DMS153 treated with DMSO at 0.1 percent for 48 hours (cell line): ENCODE data around the gene SPHK2.
"Not testable (repeated sequence)": the region's sequence is repeated elsewhere in the genome, so short reads cannot be mapped to it uniquely, and the experiment has no call there.

Experiments
- DNase-seq: peaks from one replicate; lab custom pipeline; 2025; ENCODE audit not compliant: unreplicated experiment; lab: John Stamatoyannopoulos, UW

Gene SPHK2

DNA sequence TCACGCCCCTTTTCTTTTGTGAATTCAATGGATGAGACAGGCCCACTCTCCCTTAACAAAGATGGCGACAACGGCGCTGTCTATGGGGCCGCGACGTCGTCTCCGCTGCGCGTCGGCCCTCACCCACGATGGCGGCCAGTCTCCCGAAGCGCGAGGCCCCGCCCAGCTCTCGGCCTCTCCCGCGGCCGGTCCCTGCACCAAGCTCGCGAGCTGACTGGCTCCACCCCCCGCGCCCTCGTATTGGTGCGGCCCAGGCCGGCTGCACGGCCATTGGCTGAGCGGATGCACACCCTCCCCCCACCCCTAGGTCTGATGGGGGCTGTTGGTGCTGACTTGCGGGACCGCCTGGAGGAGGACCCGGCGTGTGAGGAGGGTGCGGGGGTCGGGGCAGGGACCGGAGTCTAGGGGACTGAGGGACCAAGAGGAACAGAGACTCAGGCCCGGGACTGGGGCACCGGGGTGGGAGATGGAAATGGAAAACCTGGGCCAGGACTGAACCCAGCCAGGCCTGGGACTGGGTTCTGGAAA, 4.8 kb downstream of the SPHK2 start:
- peak; percentile 97 for DNase-seq

DNA sequence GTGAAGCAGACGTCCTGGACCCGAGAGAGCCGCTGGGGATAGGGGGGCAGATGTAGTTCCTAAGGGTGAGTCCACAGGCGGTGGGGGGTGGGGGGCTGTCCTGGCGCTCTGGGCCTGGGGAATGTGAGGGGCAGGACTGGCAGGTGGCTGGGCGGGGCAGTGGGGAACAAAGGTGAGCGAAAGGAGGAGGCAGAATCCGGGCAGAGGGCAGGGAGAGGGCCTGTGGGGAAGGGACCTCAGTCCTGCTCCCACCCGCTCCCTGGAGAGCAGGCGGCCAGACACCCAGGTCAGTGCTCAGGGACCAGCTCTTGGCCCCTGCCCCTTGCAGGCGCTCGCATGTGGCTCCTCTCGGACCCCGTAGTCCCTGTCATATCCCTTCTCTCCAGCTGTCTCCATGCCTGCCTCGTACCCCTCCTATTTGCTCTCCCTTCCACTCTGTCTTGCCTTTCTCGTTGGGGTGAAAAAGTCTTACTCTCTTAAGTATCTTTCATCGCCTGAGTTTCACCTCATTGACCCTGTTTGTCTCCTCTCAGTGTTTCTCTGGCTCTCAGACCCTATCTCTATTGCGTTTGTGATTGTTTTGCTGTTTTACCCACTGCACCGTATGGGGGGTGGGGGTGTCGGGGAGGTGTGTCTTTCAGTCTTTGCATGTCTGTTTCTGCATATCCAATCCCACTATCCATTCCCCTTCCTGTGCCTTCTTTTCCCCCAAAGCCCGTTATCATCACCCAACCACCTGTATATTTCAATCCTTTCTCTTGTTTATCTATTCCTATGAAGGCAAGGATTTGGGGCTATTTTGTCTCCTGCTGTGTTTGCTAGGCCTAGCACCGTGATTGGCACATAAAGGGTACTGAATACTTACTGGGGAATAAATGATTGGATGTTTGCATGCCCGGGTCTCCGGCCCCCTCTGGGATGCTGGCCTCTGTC, 5.8 kb downstream of the SPHK2 start:
- no peak for DNase-seq

DNA sequence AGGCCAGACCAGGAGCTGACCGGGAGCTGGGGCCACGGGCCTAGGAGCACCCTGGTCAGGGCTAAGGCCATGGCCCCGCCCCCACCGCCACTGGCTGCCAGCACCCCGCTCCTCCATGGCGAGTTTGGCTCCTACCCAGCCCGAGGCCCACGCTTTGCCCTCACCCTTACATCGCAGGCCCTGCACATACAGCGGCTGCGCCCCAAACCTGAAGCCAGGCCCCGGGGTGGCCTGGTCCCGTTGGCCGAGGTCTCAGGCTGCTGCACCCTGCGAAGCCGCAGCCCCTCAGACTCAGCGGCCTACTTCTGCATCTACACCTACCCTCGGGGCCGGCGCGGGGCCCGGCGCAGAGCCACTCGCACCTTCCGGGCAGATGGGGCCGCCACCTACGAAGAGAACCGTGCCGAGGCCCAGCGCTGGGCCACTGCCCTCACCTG, 6.6 kb downstream of the SPHK2 start:
- DNase-seq, result no peak

DNA sequence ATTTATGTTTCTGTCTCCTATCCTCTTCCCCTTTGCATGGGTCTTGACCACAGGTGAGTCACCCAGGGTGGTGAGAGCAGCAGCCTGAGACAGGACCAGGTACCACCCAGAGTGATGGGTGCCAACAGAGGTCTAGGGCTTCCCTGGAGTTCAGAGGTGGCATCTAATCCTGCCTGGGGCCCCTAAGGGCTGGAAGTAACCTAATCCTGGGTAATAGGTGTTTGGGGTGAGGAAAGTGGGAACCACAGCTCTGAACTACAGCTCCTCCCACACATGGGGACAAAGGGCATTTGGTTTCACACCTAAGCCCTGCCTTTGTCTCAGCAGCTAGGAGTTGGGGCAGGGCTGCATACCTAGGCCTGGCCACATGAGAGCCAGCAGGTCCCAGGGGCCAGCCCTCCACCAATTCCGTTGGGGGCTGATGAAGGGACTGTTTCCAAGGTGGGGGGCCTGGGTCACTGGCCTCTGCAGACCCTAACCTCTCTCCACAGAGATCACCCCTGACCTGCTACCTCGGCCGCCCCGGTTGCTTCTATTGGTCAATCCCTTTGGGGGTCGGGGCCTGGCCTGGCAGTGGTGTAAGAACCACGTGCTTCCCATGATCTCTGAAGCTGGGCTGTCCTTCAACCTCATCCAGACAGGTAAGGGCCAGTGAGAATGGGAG, 8.0 kb downstream of the SPHK2 start:
- no peak for DNase-seq

DNA sequence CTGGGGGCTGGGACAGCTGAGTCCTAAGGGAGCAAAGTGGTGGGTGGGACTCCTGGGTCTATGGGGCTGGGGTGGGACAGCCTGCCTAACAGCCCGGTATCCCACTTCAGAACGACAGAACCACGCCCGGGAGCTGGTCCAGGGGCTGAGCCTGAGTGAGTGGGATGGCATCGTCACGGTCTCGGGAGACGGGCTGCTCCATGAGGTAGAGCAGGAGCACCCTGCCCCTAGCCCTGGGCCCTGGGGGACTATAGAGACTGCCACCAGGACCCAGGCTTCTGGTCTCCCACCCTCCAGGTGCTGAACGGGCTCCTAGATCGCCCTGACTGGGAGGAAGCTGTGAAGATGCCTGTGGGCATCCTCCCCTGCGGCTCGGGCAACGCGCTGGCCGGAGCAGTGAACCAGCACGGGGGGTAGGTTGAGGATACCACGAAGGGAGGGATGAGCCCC, 8.6 kb downstream of the SPHK2 start:
- DNase-seq, result no peak

DNA sequence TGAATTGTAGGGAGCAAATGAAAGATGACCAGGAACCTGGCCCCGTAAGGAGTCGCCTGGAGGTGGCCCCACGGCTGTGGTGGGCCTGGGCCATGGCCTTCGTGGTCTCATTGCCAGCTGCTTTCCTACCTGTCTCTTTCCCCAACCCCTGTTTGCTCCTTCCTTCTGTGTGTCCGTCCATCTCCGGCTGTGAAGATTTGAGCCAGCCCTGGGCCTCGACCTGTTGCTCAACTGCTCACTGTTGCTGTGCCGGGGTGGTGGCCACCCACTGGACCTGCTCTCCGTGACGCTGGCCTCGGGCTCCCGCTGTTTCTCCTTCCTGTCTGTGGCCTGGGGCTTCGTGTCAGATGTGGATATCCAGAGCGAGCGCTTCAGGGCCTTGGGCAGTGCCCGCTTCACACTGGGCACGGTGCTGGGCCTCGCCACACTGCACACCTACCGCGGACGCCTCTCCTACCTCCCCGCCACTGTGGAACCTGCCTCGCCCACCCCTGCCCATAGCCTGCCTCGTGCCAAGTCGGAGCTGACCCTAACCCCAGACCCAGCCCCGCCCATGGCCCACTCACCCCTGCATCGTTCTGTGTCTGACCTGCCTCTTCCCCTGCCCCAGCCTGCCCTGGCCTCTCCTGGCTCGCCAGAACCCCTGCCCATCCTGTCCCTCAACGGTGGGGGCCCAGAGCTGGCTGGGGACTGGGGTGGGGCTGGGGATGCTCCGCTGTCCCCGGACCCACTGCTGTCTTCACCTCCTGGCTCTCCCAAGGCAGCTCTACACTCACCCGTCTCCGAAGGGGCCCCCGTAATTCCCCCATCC, 9.4 kb downstream of the SPHK2 start:
- DNase-seq, result no peak

DNA sequence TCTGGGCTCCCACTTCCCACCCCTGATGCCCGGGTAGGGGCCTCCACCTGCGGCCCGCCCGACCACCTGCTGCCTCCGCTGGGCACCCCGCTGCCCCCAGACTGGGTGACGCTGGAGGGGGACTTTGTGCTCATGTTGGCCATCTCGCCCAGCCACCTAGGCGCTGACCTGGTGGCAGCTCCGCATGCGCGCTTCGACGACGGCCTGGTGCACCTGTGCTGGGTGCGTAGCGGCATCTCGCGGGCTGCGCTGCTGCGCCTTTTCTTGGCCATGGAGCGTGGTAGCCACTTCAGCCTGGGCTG, 9.9 kb downstream of the SPHK2 start:
- DNase-seq, result no peak

DNA sequence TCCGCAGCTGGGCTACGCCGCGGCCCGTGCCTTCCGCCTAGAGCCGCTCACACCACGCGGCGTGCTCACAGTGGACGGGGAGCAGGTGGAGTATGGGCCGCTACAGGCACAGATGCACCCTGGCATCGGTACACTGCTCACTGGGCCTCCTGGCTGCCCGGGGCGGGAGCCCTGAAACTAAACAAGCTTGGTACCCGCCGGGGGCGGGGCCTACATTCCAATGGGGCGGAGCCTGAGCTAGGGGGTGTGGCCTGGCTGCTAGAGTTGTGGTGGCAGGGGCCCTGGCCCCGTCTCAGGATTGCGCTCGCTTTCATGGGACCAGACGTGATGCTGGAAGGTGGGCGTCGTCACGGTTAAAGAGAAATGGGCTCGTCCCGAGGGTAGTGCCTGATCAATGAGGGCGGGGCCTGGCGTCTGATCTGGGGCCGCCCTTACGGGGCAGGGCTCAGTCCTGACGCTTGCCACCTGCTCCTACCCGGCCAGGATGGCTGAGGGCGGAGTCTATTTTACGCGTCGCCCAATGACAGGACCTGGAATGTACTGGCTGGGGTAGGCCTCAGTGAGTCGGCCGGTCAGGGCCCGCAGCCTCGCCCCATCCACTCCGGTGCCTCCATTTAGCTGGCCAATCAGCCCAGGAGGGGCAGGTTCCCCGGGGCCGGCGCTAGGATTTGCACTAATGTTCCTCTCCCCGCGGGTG, 10.4 kb downstream of the SPHK2 start:
- peak; percentile 86 for DNase-seq

DNA sequence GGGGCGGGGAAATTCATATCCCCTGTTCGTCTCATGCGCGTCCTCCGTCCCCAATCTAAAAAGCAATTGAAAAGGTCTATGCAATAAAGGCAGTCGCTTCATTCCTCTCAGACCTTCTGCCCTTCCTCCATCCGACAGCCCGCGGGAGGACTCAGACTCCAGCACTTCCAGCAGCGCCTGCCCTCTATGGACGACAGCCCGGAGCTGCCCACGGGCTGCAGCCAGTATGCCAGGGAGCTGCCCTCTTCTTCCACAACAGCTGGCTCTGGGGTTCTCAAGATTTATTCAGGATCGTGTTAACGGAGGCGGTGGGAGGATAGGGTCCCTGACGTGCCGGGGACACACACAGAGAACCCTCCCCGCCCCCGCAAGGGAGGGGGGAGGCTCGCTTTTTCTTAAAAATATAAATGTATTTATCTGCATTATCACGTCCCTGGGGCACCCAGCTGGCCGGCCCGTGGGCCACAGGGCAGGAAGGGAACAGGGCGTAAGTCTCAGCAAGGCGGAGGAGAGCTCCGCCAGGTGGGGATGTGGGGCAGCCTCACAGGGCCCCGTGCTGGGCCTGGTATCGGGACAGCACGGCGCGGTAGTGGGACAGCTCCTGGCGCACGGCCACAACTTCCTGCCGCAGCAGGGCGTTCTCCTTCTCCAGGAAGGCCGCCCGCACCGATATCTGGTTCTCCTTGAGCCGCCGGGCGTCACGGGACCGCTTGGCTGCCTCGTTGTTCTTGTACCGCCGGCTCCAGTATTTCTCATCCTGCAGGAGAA, 11.2 kb downstream of the SPHK2 start:
- no peak for DNase-seq

DNA sequence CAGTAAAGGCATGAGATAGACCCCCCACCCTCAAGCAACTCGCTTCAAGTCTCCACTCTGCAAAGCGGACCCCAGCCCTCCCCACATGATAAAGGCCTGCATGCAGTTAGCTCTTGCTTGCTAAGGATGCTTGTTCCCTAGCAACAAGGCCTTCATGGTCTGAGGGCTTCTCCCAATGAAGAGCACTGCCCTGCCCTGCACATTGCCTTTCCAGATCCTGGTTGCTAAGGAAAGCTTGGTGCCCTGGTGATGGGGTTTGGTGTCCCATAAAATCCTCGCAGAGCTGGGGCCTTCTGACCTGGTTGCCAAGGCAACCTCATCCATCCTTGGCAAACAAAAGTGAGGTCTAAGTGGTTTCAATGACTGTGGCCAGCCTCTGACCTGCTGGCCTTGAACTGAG, 11.9 kb downstream of the SPHK2 start:
- DNase-seq, result no peak

DNA sequence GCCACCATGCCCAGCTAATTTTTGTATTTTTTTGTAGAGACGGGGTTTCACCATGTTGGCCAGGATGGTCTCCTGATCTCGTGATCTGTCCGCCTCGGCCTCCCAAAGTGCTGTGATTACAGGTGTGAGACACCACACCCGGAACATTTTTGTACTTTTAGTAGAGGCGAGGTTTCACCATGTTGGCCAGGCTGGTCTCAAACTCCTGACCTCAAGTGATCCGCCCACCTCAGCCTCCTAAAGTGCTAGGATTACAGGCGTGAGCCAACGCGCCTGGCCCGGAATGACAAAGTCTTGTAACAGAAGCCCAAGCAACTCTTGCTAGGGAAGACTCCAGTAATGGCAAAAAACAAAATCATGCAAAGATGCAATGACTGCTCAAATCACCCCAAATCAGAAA, 13.0 kb downstream of the SPHK2 start:
- not testable (repeated sequence) for DNase-seq

DNA sequence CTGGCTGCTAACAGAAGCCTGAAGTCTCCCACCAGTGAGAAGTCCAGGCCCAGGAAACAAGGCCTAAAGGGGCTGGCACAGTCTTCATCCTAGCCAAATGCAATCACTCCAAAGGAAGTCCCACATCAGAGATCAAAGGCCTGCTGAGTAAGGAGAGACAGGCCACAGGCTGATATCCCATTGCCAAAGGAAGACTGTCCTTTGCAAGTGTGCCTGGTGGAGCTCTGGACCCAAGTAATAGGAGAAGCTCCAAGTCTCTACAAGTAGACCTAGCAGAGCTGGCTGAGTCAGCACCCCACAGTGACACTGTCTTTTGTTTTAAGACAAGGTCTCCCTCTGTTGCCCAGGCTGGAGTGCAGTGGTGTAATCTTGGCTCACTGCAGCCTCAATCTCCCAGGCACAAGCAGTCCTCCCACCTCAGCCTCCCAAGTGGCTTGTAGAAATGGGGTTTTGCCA, 13.4 kb downstream of the SPHK2 start:
- DNase-seq, result no peak

DNA sequence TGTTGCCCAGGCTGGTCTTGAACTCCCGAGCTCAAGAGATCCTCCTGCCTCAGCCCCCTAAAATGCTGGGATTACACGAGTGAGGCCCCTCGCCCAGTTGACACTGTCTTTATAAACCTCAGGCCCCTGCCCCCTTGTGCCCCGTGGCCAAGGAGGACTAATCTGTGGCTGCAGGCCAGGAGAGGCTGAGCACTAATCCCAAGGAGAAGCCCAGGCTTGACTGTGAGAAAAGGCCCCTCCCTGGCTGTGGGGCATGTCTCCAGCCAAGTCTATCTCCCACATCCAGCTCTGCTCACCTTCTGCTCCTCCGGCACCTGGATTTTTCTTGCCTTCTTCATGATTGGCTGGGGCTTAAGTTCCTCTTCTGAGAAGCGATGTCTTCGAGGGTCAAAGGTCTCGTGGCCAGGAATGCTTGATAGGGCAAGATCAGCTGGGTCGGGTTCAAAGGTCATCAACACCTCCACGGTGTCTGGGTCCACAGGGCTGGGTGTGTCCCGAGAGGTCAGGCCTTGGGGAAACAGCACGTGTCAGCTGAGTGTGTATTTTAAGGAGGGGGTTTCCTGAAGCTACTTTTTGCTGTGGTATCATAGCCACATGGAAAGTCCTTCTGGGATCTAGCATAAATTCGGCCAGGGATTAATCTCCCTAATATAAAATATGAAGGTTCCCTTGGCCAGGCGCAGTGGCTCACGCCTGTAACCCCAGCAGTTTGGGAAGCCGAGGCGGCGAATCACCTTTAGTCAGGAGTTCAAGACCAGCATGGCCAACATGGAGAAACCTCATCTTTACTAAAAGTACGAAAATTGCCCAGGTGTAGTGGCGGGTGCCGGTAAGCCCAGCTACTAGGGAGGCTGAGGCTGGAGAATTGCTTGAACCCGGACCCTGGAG, 14.1 kb downstream of the SPHK2 start:
- no peak for DNase-seq

DNA sequence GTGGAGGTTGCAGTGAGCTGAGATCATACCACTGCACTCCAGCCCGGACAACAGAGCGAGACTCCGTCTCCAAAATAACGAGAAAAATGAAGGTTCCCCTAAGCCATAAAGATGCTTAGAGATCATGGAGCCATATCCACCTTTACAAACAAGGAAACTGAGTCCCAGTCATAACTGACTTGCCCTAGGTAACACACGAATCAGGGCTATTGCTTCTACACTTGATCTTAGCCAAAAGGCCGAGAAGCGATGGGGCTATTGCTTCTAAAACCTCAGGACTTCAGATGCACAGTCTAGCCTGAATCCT, 14.7 kb downstream of the SPHK2 start:
- DNase-seq, result no peak

DNA sequence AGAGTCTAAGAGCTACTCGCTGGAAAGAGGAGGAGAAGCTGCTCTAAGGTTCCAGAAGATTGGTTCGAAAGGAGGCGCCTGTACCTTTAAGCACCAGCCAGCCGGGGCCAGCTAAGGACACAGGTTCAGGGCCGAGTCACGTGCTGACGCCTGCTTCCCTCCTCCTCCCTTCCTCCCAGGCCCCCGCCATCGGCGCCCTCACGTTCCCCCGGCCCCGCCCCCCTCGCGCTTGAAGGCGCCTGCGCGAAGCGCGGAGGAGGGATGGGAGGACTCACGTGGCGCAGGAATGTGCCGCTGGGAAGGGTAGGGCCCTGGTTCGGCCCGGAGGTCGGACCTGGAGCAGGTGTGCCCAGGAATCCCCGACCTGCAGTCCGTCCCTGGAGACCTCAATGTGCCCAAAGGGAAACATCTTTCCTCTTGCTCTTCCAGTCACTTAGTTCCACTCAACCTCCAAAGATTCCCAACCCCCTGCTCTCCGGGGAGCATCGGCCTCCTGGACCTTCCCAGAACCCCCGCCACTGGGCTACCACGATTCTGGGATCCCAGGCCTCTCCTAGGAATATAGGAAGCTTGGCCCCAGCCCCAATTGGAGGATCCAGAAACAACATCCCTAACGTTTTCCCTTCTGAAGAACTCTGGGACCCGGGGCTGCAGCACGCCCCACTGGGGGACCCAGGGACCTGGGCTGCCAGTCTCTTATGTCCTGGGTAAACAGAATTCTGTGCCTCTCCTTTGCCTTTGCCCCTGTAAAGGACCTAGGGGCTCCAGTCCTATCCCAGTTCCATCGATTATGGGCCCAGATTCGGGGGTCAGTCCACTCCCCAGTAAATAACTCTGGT, 15.3 kb downstream of the SPHK2 start:
- DNase-seq, result peak; percentile 86

DNA sequence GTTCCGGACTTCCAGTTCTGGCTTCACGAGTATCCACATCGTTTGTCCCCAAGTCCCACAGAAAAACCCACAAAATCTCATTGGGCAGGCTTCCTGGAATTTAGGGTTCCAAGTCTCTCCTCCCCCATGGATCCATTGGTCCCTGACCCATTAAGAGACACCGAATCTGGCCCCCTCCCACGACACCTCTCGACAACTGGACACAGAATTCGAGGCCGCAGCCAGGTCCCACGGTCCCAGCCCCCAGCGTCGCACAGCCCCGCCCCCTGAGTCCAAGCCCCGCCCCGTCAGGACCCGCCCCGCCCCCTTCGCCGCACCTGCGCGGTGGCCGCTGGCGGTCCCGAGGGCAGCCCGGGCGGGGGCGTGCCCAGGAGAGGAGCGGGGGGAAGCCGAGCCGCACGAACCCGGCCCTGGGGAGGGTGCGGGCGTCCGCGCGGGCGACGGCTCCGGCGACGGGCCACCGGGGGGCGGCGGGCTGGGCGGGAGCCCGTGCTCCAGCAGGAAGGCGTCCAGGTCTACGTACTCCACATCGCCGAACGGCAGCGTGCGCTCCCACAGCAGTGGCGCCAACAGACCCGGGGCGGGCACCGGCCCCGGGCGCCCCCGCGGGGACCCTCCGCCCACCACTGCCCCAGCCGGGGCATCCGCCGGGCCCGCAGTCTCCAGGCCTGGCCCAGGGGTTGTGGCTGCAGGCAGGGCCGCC, 16.1 kb downstream of the SPHK2 start:
- no peak for DNase-seq

DNA sequence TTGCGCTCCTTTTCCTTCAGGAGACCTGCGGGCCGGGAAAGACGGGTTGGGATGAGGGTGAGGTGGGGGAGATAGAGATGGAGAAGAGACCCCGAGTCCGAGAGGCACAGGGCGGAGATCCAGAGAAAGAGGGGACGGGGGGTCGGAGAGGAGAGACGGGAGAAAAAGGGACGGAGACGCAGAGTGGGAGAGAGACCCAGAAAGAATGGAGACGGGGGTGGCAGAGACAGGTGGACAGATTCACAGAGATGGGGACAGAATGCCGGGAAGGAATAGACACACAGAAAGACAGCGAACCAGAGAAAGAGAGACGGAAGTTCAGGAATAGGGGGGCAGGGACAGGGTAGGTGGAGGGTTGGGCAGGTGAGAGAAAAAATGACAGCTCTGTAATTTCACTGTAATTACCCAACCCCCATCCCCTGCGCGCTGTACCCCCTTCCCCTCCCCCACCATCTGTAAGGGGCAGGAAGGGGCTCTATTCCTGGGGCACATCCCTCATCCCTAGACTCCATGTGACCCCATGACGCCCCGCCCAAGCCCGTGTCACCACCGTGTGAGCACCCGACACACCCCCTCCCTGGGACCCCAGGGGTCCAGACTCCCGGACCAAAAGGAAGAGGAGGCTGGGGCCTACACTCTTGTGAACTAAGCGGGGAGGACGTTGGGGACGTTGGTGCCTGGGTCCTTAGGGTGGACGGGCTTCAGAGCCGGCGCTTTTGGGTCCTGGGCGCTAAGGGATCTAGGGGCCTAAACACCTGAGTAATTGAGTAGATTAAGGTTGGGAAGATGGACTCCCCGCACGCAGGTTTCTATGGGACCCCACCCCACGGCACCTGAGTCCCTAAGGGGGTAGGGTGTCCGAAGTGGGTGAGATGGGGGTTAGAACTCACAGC, 16.9 kb downstream of the SPHK2 start:
- peak; percentile 30 for DNase-seq
